Activated T-cell treated with anti-CD3 and anti-CD28 coated beads for 4 hours (primary cell): ENCODE data around the gene C20orf204.

Experiments
- DNase-seq: peaks from one replicate; pipeline ENCODE4 v3.0.0-alpha.2; 2020

C20orf204 gene

DNA sequence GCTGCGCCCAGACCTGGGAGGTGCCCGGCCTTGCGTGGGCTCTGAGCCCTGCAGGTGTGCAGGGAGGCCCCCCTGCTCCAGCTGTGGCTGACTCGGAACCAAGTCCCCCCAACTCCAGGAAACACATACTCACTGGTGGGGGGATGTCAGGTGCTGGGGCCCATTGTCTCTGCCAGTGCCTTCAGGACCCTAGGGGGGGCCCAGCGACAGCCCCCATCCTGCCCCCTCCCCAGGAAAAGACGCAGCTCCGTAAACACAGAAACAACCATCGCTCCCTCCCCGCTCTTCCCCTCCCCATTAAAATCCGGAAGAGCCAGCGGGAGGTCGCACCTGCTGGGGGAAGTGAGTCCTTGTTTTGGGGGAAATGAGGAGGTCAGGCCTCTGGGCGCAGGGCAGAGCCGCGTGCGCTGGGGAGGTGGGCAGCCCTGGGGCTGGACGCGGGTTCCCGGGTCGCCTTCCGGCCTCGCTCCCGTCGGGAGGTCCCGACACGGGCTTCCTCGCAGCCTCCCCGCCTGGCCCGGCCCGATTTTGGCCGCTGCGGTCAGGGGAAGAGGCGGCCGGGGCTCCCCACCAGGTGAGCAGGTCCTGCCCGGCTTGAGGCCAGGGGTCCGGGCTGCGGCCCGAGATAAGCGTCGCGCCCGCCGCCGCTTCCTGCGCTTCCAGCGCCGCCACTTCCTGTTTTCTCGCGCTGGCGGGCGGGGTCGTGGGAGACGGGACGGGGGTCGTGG, 6.2 kb downstream of the C20orf204 start:
- DNase-seq, result no peak

DNA sequence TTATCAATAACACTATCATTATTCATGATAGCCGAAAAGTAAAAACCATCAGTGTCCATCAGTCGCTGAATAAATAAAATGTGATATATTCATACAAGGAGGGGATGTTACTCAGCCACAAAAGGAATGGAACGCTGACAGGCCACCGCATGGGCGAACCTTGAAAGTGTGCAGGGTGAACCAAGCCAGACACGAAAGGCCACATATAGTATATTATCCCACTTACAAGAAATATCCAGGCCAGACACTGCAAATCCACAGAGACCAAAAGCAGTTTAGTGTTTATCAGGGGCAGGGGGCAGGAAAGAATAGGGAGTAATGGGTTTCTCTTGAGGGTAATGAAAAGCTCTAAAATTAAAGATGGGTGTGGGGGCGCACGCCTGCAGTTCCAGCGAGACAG, 7.8 kb downstream of the C20orf204 start:
- DNase-seq, result no peak

DNA sequence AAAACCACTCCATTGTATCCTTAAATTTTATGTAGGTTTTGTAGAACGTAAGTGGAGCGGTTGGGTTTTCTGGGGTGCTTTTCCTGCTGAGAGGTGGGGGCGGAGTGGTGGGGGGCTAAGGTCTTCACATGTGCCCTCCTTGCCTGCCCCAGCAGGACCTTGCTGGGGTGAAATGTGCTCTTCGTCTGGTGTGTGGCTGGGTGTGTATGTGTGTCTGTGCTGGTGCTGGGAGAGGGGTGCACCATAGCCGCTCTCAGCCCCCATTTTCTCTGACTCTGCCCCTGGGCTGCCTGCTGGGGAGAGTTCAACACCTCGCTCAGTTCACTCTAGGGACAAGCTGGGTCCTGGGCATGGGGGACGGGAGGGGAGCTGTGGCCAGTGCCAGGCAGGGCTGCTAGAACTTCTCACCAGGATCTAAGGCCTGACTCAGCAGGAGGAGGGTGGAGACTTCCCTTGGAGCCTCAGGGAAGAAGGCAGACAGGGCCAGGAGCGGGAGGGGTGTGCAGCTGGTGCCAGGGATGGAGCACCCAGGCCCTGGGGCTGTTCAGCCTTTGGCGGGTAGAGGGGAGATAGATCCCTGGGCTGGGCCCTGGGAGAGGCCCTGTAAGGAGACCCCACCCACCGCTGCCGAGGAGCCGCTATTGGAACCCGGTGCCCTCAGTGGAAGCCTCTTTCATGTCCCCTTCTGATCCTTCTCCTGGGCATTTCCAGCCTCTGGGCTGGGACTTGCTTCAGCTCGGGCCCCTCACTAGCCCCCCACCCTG, 8.7 kb downstream of the C20orf204 start:
- DNase-seq, result no peak

DNA sequence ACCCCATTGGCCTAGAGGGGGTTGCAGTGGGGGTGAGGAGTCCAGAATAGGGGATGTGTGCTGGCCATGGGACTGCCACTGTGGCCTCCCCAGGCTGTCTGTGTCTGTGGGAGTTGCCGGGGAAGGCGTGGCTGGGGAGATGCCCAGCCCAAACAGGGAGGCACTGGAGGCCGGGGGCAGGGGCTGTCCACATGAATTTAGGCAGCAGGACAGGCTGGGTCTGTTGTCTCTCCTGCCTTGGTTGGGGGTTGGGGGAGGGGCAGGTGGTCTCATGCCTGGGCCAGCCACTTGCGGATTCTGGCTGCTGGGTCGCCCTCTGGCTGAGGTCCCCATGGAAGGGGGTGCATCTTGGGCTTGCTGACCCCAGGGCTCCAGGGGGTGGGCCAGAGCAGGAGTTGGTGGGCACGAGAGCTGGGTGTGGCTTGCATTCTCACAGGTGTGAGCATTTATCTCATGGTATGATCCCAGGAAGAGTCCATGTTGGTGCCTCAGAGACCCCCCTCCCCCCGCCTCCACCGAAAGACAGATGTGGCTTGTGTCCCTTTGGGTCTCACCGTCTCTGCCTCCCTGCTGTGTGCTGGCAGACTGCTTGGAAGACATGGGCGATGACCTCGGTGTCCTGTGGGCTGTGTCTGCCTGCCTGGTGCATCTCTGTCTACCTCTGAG, 9.5 kb downstream of the C20orf204 start:
- no peak for DNase-seq

DNA sequence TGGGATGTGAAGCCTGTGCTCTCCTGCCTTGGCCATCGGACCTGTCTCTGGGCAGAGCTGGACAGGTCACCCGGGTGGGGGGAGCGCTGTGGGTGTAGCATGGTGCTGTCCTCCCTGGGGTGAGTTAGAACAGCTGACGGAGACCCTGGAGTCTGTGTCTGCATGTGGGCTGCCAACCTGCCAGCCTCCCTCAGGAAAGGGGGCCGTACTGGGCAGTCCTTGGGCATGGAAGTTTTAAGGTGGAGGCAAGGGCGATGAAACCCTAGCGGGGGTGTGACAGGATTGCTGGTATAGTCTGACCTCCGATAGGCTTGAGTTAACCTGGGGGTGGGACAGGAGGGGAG, 11.0 kb downstream of the C20orf204 start:
- DNase-seq, result no peak

DNA sequence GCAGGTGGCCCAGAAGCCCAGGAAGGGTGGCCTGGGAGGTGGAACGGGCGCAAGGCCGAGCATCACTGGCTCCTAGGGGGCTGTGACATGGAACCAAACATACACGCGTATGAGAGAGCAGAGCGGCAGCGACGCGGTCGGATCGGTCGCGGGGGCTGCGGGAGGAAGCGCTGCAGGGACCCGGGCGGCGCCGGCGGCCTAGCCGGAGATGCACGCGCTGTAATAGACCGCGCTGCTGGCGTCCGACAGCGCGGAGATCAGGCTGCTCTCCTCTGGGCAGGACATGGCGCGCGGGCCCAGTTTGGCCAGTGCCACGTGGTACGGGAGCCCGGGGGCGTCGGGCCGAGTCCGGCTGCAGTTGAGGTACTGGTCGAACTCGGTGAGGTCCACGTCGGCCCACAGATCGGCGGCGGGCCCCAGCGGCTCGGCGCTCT, 12.0 kb downstream of the C20orf204 start:
- DNase-seq, result no peak

DNA sequence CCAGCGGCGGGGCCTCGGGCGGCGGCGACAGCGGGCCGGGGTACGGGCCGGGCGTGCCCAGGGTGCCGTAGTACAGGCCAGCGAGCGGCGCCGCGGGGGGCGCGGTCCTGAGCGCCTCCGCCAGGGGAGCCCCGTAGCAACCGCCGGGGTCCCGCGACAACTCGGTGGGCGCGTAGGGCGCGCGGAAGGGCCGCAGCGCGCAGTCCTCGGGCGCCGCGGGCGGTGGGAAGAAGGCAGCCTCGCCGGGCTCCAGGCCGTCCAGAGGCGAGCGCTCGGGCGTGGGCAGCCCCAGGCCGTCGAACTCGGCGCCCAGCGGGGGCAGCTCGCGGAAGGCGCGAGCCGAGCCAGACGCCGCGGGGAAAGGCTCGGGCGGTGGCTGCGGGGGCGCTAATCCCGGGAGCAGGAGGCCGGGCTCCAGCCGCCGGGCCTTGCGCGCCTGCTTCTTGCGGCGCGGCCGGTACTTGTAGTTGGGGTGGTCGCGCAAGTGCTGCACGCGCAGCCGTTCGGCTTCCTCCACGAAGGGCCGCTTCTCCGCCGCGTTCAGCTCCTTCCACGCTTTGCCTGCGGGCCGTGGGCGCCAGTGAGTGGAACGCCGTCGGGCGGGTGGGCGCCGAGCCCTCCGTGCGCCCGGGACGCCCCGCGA, 12.5 kb downstream of the C20orf204 start:
- no peak for DNase-seq

DNA sequence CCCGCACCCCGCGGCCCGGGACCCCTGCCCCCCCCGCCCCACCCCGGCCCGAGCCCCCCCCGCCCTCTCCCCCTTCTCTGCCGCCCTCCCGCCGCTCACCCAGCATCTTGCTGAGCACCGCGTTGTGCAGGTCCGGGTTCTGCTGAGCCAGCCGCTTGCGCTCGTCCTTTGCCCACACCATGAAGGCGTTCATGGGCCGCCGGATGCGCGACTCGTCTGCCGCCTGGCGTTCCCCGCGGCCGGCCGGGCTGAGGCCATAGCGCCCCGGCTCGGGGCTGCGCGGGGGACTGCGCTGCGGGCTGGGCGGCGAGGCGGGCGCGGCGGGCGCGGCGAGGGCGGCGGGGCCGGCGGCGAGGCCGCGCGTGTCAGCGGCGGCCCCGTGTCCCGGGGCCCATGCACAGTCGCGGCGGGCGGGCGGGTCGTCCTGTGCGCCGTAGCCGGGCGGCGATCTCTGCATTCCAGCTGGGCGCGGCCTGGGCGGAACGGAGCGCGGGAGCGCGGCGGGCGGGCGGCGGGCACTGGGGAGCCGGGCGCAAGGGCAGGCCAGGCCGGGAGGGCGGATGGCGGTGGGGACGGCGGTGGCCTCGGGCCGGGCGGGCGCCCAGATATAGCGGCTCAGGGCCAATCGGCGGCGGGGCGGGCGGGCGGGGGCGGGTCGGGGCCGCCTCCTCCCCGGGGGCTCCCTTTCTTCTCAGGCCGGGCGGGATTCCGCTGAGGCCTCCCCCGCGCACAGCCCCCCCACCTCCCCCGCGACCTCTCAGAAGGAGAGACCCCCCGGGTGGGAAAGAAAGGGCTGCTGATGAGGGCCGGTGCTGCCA, 13.3 kb downstream of the C20orf204 start, which contains the start of gene SOX18:
SOX18 (minus strand) TSS at position 580 of the 818 bp plus-strand sequence; CDS start at position 457, 123 bp downstream.
- DNase-seq, result no peak

DNA sequence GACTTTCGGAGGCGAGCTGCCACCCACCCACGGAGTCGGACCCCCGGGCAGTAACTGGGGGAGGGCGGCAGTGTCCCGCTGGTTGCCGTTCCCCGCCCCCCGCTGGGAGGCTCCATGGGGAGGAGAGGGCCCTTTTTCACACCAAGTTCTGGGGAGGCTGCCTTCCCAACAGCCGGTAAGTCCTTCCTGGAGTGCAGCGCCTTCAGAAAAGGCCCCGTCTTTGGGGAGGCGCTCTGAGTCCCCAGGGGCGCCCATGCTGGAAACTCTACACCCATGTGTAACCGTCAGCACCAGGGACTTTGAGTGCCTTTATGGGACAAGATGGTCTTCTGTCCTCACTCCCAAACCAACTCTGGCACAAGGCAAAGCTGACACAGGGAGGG, 13.9 kb downstream of the C20orf204 start:
- no peak for DNase-seq

DNA sequence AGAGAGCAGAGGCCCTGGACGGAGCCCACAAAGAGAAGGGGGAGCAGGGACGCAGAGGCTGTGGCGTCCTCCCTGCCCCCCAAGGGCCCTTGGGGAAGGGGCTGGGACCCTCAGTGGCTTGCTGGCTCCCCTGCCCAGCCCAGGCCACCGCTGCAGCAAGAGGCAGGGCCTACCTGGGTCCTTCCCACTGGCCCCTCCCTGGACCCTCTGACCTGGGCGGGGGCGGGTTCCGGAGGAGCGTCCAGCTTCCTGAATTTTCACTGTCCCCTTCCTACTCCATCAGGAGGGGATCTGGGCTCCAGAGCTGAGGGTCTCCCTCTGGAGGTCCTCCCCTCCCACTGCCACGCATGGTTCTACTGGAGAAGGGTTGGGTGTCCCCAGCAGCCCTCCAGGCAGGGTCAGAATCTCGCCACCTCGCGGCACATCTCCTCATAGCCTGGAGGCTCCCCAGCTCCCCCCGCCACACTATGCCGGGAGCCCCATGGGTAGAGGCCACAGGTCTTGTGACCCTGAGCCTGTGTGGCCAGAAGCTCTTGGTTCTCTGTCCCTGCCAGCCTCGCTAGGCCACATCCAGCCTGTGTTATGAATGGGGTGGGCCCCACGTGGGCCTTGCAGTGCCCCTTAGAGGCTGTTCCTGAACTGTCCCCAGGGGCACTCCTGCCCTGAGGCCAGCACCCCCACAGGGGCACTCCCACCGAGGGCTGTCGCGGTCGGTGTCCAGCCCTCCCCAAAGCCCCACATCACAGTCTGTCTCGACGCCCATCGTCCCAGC, 14.5 kb downstream of the C20orf204 start:
- DNase-seq, result no peak

DNA sequence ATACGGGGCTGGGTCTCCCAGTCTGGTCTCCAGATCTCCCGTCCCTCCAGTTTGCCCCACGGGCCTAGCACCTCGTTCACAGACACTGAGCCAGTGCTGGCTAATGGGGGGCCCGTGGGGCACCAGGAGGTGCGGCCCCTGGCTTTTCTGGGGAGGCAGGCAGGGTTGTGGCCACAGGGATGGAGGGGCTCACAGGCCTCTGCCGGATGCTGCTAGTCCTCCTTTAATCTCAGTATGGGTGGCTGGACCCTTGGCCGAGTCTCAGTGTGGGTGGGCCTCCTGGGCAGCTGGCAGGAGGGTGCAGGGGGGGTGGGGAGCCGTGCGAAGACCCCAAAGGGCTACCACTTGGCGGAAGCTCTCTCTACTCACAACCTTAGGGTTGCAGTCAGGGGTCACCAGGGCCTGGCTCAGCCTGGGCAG, 15.1 kb downstream of the C20orf204 start:
- no peak for DNase-seq

DNA sequence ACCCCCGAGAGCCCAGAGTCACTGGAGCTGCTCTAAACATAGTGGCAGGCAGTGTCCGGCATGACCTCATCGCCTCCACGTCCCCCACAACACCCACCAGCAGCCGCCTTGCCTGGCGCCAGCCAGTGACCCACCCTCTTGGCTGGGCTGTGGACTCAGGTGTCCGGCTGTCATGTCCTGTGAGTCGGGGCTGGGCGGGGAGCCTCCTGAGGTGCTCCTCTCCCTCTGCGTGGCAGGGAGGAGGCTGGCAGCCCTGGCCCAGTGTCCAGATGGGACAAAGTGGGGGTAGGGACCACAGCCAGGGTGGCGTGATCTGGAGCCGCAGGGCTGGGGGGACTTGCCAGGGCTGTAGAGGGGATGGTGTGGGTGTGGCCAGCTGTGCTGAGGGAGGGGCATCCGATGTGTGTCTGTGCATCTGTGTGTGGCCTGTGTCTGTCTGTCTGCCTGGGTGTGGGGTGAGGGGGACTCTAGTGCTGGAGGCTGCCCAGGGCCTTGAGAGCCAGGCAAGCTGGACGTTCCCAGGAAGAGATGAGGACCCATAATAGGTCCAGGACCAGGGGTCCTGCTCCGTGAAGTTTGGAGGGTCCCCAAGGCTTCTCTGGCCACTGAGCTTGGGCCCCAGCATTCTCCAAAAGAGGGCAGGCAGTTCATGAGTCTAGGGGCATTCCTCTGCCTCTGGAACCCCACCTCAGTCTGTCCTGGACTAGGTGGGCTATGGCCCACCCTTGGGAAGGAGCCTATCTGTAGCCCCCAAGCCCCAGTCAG, 15.8 kb downstream of the C20orf204 start:
- DNase-seq, result no peak

DNA sequence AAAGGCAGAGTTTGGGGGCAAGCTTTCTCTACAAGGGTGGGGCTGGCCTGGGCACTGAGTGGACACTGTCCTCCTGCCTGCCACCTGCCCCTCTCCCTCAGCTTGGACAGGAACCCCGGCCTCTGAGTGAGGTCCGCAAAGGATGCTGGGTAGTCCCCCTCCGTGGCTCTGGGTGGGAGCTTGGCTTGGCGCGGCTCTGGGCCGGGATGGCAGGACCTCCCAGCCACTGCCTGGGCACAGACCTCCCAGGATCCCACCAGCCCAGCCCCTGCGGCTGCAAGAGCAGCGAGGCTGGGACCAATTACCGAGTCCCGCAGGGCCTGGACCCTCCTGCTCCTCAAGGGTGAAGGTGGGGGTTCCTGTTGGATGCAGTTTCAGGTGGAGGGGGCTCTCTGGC, 16.3 kb downstream of the C20orf204 start:
- no peak for DNase-seq

DNA sequence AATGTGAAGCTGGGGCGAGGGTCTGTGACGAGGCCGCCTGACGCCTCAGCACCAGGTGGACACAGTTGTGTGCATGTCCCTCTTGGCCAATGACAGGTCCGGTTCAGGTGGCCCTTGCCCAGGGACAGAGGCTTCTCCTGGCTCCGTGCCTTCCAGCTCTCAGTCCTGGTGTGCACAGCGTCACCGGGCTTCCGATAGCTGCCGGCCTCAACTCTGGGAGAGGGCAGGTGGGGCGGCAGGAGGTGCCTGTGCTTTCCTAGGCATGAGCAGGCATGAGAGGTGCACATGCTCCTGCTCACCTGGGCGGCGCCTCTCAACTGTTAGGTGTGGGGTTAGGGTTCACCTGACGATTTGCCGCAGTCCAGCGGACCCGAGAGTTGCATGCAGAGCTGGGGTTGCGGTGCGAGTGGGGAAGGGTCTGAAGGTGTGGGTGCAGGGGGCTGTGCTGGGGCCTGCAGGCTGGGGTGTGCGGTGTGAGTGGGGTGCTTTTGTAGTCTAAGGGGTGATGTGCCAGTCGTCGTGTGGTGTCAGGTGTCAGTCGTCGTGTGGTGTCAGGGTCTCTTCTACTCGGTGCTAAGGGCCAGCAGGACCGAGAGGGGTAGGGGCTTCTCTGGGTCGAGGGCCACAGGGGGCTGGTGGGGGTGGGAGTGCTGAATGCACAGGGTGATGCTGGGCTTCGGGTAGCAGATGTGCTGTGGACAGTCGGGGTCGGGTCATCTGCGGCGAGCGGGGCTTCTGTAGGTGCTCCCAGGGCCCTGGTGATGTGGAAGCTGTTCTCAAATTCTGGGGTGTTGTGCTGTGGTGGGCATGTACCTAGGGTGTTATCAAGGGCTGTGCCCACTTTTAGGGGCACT, 17.2 kb downstream of the C20orf204 start:
- DNase-seq, result no peak

DNA sequence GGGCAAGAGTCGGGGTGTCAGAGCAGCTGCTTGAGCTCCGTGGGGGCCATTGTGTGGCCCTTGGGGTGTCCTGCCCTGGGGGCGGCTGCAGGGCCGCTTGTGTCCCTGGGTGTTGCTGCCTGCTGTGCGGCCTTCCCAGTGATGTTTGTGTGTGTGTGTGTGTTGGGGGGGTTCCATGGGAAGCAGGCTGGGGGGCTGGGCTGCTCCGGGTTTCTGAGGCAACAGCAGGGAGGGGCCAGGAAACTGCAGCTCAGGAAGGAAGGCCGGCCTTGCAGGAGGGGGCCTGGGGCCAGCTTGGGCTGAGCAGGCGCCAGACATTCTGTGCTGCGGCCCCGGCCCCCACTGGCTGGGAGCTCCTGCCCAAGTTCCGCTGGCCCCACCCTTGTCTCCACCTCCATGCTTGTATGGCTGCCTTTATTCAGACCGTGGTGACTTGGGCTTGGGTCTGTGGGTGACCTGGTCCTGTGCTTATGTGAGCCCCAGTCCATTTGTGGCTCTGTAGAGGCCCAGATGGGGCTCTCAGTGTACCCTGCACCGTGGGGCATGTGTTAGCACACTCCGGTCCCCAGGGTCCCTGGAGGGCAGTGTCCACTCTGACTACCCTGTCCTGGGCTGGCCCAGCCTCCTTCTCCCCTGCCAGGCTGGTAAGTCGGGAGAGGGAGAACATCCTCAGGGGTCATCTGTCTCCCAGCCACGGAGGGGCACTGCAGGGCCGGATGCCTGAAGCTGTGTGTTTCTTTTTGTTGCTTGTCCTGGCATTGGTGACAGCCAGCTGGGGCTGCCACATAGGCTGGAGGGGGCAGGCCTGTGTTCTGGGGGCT, 18.1 kb downstream of the C20orf204 start:
- no peak for DNase-seq

DNA sequence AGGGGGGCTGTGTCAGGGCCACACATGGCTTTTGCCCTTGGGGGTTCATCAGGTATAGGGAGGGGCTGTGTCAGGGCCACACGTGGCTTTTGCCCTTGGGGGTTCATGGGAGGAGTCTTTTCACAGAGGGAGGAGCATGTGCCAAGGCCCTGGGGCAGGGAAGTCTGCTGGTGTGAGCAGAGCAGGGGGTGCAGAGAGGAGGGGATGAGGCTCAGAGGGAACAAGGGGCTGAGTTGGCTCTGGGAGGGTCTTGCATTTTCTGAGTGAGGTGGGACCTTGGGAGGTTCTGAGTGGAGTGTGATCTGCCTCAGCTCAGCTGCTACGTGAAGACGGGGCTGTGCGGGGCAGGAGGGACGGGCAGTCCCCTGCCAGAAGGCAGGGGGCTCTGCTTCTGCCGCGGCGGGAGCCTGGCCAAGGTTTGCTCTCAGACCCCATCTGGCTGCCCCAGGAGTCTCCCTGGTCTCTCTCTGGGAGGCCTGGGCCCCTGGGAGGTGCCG, 19.5 kb downstream of the C20orf204 start:
- DNase-seq, result no peak

DNA sequence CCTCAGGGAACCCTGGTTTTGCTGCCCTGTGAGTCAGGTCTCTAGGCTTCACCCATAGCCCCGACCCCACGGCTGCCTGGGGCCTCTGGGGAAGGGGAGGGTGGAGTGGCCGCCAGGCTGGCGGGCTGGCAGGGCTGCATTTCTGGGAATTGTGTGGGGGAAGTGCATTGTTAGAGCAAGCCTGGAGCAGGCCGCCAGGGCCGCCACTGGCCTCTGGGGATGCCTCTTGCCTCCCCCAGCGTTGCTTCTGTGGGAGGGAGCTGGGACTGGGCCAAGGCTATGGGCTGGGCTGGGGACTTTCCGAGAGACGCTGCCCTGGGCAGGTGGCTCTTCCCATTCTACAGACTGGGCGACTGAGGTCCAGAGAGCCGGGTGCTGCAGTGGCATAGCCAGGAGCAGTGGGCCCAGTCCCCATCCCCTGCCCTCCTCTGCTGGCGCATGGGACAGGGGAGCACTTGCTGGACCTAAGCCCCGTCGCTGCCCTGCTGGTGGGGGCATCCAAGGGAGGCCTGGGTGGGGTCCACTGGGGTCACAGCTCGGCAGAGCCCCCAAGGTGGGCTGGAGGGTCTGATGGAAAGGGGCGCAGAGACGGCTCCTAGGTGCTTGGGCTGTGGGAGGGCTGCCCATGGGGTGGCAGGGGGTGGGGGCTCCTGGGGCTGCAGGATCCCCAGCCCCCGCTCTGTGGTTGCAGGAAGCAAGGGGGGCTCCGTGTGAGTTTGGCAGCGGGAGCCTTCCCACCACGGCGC, 20.1 kb downstream of the C20orf204 start:
- DNase-seq, result no peak

DNA sequence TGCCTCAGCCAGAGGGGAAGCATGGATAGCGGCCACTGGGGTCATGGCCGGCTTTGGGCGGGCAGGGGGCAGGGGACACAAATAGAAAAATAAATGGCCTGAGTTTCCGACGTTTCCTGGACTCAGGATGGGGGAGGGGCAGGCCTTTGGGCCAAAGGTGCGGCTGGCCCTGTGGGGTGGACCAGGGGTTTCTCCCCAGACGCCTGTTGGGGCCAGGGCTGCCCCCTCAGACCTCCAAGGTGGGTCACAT, 20.6 kb downstream of the C20orf204 start:
- DNase-seq, result no peak
